ENCODE results near the gene FBXW11. TPM values are rescaled to one million over a fixed set of nuclear protein-coding genes. Genes with fewer than 3 reads are reported as not detected.

The FBXW11 gene
- total RNA-seq, 1 experiment from 2014 or later = 52.0 TPM

- CTCF ChIA-PET = no interaction called here
- TF ChIP-seq ELF1 (IDR thresholded peaks at IDR 0.05; ENCODE audit: borderline replicate concordance, low read depth) = no peak
- TF ChIP-seq ZBTB33 (IDR thresholded peaks at IDR 0.05; ENCODE audit: extremely low read depth, insufficient replicate concordance, low read length) = no peak
- TF ChIP-seq SP1 (IDR thresholded peaks at IDR 0.05; ENCODE audit: low read depth) = no peak
- no peak for TF ChIP-seq POLR2AphosphoS5 (IDR thresholded peaks at IDR 0.05; ENCODE audit: low read depth, low read length)
- no peak for TF ChIP-seq CEBPB (IDR thresholded peaks at IDR 0.05; ENCODE audit: low read depth)
- intact Hi-C loops (cut with micrococcal nuclease) = no loop called here
Observed at GRCh38 chr5:171863935-171864334, 142.5 kb downstream of the FBXW11 start.

GRCh38 chr5:171862624-171863023 is 143.8 kb downstream of the FBXW11 start:
- ChIA-PET POLR2A (no interaction called here), RAD21 (ENCODE audit: low non-redundant PET in 1 of 2, low total read pairs in 2 of 2, uncharacterized antibody in 2 of 2, unreplicated experiment in 2 of 2) (no interaction called here), CTCF (no interaction called here)
- Histone ChIP-seq H3K4me3 (replicated peaks in 1 of 2; ENCODE audit: low read depth in 1 of 2, low read length in 2 of 2) (no peak overlapping the region), H3K27me3 (ENCODE audit: insufficient read depth, low read length) (no peaks in the 10 kb centered on the region), H3K36me3 (ENCODE audit: control insufficient read depth in 1 of 2, insufficient read depth in 2 of 2, low read length in 2 of 2) (no peaks in the 10 kb centered on the region; a peak in 1 of 4 replicates), H3K9me3 (ENCODE audit: control insufficient read depth in 1 of 2, insufficient read depth in 1 of 2, low read depth in 1 of 2, low read length in 2 of 2) (no peaks in the 10 kb centered on the region), H4K20me1 (ENCODE audit: insufficient read depth) (no peaks in the 10 kb centered on the region), H3K27ac (ENCODE audit: low read depth, low read length) (no peak overlapping the region), H3K9me2 (ENCODE audit: insufficient read depth) (no peaks in the 10 kb centered on the region), H2AFZ (ENCODE audit: low read depth, low read length, poor library complexity, severe bottlenecking) (no peak overlapping the region), H3K4me2 (ENCODE audit: low read length) (no peak overlapping the region), H3K9ac (ENCODE audit: low read length) (no peak overlapping the region), H3K4me1 (ENCODE audit: control insufficient read depth in 1 of 2, insufficient read depth in 2 of 2, low read length in 2 of 2) (no peaks in the 10 kb centered on the region), H3K79me2 (ENCODE audit: insufficient read depth, low read length) (no peaks in the 10 kb centered on the region)
- DNase-seq (ENCODE audit: low read depth, low spot score) = no peak
- BruUV-seq (replicated peaks) = no TSS peak
- ATAC-seq = no peak
- intact Hi-C loops (cut with micrococcal nuclease) = no loop called here
- TF ChIP-seq REST (IDR thresholded peaks at IDR 0.05; ENCODE audit: low read depth) (no peak), CBX3 (IDR thresholded peaks at IDR 0.05; ENCODE audit: low read depth) (no peak), RAD21 (IDR thresholded peaks at IDR 0.05; ENCODE audit: low read depth) (no peak), CTCF (IDR thresholded peaks at IDR 0.05 in 2 of 3, conservative IDR thresholded peaks at IDR 0.05 in 1 of 3; ENCODE audit: borderline replicate concordance in 1 of 3, insufficient read depth in 1 of 3, low read depth in 2 of 3, low read length in 2 of 3) (no peak), POLR2A (IDR thresholded peaks at IDR 0.05; ENCODE audit: borderline replicate concordance, extremely low read depth, insufficient read depth, insufficient read length) (no peak), SIN3A (IDR thresholded peaks at IDR 0.05; ENCODE audit: low read depth) (no peak), ZNF274 (IDR thresholded peaks at IDR 0.05; ENCODE audit: low read depth, low read length) (no peak), POLR2AphosphoS5 (IDR thresholded peaks at IDR 0.05; ENCODE audit: low read depth, low read length) (no peak), TCF7L2 (IDR thresholded peaks at IDR 0.05; ENCODE audit: borderline replicate concordance, extremely low read depth, insufficient read depth, insufficient read length) (no peak), CEBPB (IDR thresholded peaks at IDR 0.05; ENCODE audit: low read depth) (no peak)

More at GRCh38 chr5:171863935-171864334, 142.5 kb downstream of the FBXW11 start:
- ATAC-seq (no peak), DNase-seq (ENCODE audit: low read depth, low spot score) (no peak)
- Histone ChIP-seq H3K9ac (ENCODE audit: low read length) (no peak overlapping the region), H3K4me1 (ENCODE audit: control insufficient read depth in 1 of 2, insufficient read depth in 2 of 2, low read length in 2 of 2) (no peaks in the 10 kb centered on the region), H3K79me2 (ENCODE audit: insufficient read depth, low read length) (no peaks in the 10 kb centered on the region), H3K27ac (ENCODE audit: low read depth, low read length) (no peak overlapping the region), H3K9me3 (ENCODE audit: control insufficient read depth in 1 of 2, insufficient read depth in 1 of 2, low read depth in 1 of 2, low read length in 2 of 2) (no peaks in the 10 kb centered on the region), H3K4me3 (replicated peaks in 1 of 2; ENCODE audit: low read depth in 1 of 2, low read length in 2 of 2) (no peak overlapping the region), H3K27me3 (ENCODE audit: insufficient read depth, low read length) (no peaks in the 10 kb centered on the region), H3K36me3 (ENCODE audit: control insufficient read depth in 1 of 2, insufficient read depth in 2 of 2, low read length in 2 of 2) (peaks cover 10 to 11% of the 10 kb centered on the region in 2 experiments; a peak in 1 of 4 replicates), H4K20me1 (ENCODE audit: insufficient read depth) (no peaks in the 10 kb centered on the region), H3K4me2 (ENCODE audit: low read length) (no peak overlapping the region), H2AFZ (ENCODE audit: low read depth, low read length, poor library complexity, severe bottlenecking) (no peak overlapping the region), H3K9me2 (ENCODE audit: insufficient read depth) (no peaks in the 10 kb centered on the region)
- RAD21 ChIA-PET (ENCODE audit: low non-redundant PET in 1 of 2, low total read pairs in 2 of 2, uncharacterized antibody in 2 of 2, unreplicated experiment in 2 of 2) = no interaction called here
- POLR2A ChIA-PET = no interaction called here
- no TSS peak for BruUV-seq (replicated peaks)
